BLaER1 treated with 17β-estradiol and CSF1 and Interleukin-3, amounts not matched to agents 10 nM and 100 nM (cell line): ENCODE measurements around the gene LRRC26.

ENCODE experiments used
- H3K27ac ChIP-seq, 11 experiments: shearing (Covaris generic); formaldehyde crosslinking; 2 replicates each; pipeline ENCODE4 v1.8.1; 2022
- H3K27me3 ChIP-seq, 11 experiments: shearing (Covaris generic); formaldehyde crosslinking; 2 replicates each; pipeline ENCODE4 v1.8.1; 2022
- H3K36me3 ChIP-seq, 11 experiments: shearing (Covaris generic); formaldehyde crosslinking; 2 replicates each; pipeline ENCODE4 v1.8.1; 2022
- H3K4me1 ChIP-seq, 10 experiments: shearing (Covaris generic); formaldehyde crosslinking; 2 replicates each; pipeline ENCODE4 v1.8.1; 2022
- H3K4me2 ChIP-seq, 11 experiments: shearing (Covaris generic); formaldehyde crosslinking; 2 replicates each; pipeline ENCODE4 v1.8.1; 2022
- H3K4me3 ChIP-seq, 10 experiments: shearing (Covaris generic); formaldehyde crosslinking; 2 replicates each; pipeline ENCODE4 v1.8.1; 2022
- H3K9ac ChIP-seq, 11 experiments: shearing (Covaris generic); formaldehyde crosslinking; 2 replicates each; pipeline ENCODE4 v1.8.1; 2022
- H3K9me3 ChIP-seq, 11 experiments: shearing (Covaris generic); formaldehyde crosslinking; replicated peaks in 1 of 11; 2 replicates each; pipeline ENCODE4 v1.8.1; 2022
- H4K20me1 ChIP-seq, 11 experiments: shearing (Covaris generic); formaldehyde crosslinking; 2 replicates each; pipeline ENCODE4 v1.8.1; 2022
- Cebpa-rat ChIP-seq, 11 experiments: shearing (Covaris generic); IDR thresholded peaks; 2 replicates each; pipeline ENCODE4 v1.8.1; 2022

Gene LRRC26

DNA sequence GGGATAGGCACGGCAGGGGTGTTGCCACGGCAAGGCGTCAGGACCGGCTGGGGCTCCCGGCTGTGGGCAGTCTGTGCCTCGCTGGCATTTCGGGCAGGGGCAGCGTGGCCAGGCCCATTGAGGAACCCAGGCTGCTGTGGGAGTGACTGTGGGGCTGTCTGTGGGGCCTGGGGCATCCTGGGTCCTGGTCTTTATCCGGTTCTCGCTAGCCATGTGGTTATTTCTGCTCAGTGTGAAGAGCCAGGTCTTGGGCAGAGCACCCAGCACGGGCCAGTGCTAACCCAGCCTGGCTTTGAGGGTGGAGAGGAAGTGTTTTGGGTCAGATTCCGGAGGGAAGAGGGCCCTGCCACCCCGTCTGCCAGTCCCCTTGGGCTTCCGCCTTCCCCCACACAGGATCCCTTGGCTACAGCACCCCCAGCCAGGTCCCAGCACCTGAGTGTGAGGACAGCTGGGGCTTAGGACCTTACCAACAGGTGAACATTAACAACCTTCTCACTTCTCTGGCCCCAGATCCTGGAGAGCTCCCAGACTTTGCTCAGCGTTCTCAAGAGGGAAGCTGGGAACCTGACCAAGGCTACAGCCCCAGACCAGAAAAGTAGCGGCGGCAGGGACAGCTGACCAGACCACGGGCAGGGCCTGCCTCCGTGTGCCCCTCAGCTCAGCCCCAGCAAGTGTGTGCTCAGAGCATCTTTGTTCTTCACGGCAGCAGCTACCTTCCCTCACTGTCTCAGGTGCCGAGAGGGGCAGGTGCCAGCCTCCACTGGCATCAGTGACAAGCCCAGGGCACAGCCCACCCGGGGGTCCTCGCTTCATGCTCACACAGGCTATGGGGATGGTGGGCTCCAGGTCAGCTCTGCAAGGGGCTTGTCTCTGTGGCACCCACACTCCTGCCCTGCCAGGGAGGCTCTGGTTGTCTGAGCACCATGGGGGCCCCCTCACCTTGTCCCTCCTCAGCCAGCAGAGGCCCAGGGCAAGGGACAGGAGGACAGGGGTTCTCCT is 19.7 kb upstream of the LRRC26 start:
- no peak for TF ChIP-seq Cebpa-rat (IDR thresholded peaks at IDR 0.05)
- peak overlapping the region; percentile 86 to 95 (median 93) for H3K9ac ChIP-seq
- H3K4me1 ChIP-seq, result peaks cover 48 to 79% (median 65%) of the 10 kb centered on the region in 10 experiments
- H3K27me3 ChIP-seq, result no peaks in the 10 kb centered on the region
- H3K4me2 ChIP-seq, result peak overlapping the region; percentile 92 to 100 (median 100)
- peaks cover 12 to 96% (median 85%) of the 10 kb centered on the region in 11 experiments; a peak in 21 of 22 replicates for H4K20me1 ChIP-seq
- no peaks in the 10 kb centered on the region for H3K9me3 ChIP-seq
- peak overlapping the region; percentile 82 to 94 (median 89); a peak in 21 of 22 replicates for H3K27ac ChIP-seq
- peak overlapping the region; percentile 83 to 99 (median 98) for H3K4me3 ChIP-seq
- peaks cover 32 to 76% (median 53%) of the 10 kb centered on the region in 11 experiments for H3K36me3 ChIP-seq

GRCh38 chr9:137188490-137189296 is 18.8 kb upstream of the LRRC26 start, which contains the start of the genes ANAPC2 and SSNA1:
ANAPC2 (minus strand) TSS chr9:137188560; CDS start chr9:137188532, 28 bp downstream.
SSNA1 (plus strand) TSS chr9:137188676; CDS start chr9:137188727, 51 bp downstream.
- TF ChIP-seq Cebpa-rat (IDR thresholded peaks at IDR 0.05), result no peak
- Histone ChIP-seq H3K36me3 (peaks cover 41 to 80% (median 62%) of the 10 kb centered on the region in 11 experiments), H3K4me1 (peaks cover 48 to 70% (median 60%) of the 10 kb centered on the region in 10 experiments)

GRCh38 chr9:137188086-137188489 is 18.2 kb upstream of the LRRC26 start:
- Histone ChIP-seq H3K36me3 (peaks cover 47 to 81% (median 68%) of the 10 kb centered on the region in 11 experiments), H3K9ac (peak overlapping the region; percentile 86 to 95 (median 93)), H3K4me2 (peak overlapping the region; percentile 93 to 100 (median 99)), H3K27ac (peak overlapping the region; percentile 82 to 94 (median 89)), H4K20me1 (peaks cover 12 to 93% (median 79%) of the 10 kb centered on the region in 11 experiments; a peak in 21 of 22 replicates), H3K4me1 (peaks cover 48 to 66% (median 59%) of the 10 kb centered on the region in 10 experiments), H3K9me3 (no peaks in the 10 kb centered on the region), H3K4me3 (peak overlapping the region; percentile 83 to 99 (median 98)), H3K27me3 (no peaks in the 10 kb centered on the region)
- no peak for TF ChIP-seq Cebpa-rat (IDR thresholded peaks at IDR 0.05)

More at GRCh38 chr9:137188490-137189296, 18.8 kb upstream of the LRRC26 start, which contains the start of the genes ANAPC2 and SSNA1:
- Histone ChIP-seq H3K4me2 (peak within 1 kb of the TSS; percentile 93 to 100 (median 100)), H3K27me3 (no peaks in the 10 kb centered on the region), H3K27ac (peak within 1 kb of the TSS; percentile 82 to 94 (median 89)), H3K9ac (peak within 1 kb of the TSS; percentile 86 to 95 (median 93)), H3K9me3 (no peaks in the 10 kb centered on the region), H3K4me3 (peak within 1 kb of the TSS; percentile 83 to 99 (median 98)), H4K20me1 (peaks cover 12 to 96% (median 83%) of the 10 kb centered on the region in 11 experiments; a peak in 21 of 22 replicates)

GRCh38 chr9:137187386-137187785 is 17.5 kb upstream of the LRRC26 start:
- H4K20me1 ChIP-seq, result peaks cover 12 to 93% (median 72%) of the 10 kb centered on the region in 11 experiments; a peak in 21 of 22 replicates
- H3K27ac ChIP-seq, result peak overlapping the region in 4 of 11 experiments; percentile 86 to 94 (median 92); a peak in 7 of 22 replicates
- peaks cover 54 to 81% (median 75%) of the 10 kb centered on the region in 11 experiments for H3K36me3 ChIP-seq

DNA sequence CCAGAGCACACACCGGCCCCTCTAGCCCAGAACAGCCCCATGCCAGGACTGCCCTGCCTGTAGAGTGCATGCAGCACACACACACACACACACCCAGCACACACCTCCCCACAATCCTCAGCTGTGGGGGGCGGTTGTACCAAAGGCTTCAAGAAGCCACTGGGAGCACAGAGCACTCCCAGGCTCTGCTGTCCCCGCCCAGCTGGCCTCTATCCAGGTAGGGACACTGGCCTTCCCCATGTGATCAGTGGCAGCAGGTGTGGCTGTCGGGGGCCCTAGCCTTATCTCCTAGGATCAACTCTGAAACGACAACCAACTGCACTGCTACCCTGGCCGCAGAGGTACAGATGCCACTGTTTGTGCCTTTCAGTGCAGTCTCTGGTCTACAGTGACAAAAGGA is 16.5 kb upstream of the LRRC26 start:
- no peaks in the 10 kb centered on the region for H3K27me3 ChIP-seq
- H4K20me1 ChIP-seq, result peaks cover 12 to 91% (median 68%) of the 10 kb centered on the region in 11 experiments; a peak in 21 of 22 replicates
- no peak for TF ChIP-seq Cebpa-rat (IDR thresholded peaks at IDR 0.05)
- H3K36me3 ChIP-seq, result peaks cover 63 to 81% (median 77%) of the 10 kb centered on the region in 11 experiments
- no peaks in the 10 kb centered on the region for H3K9me3 ChIP-seq
- H3K4me1 ChIP-seq, result peaks cover 42 to 49% (median 44%) of the 10 kb centered on the region in 10 experiments
- no peak overlapping the region for H3K27ac ChIP-seq
- H3K4me3 ChIP-seq, result peak overlapping the region in 8 of 10 experiments; percentile 83 to 99 (median 96); a peak in 10 of 20 replicates
- peak overlapping the region in 10 of 11 experiments; percentile 6 to 95 (median 92); a peak in 16 of 22 replicates for H3K9ac ChIP-seq
- H3K4me2 ChIP-seq, result peak overlapping the region; percentile 93 to 100 (median 99)

More at GRCh38 chr9:137187386-137187785, 17.5 kb upstream of the LRRC26 start:
- Histone ChIP-seq H3K9ac (peak overlapping the region; percentile 86 to 95 (median 93)), H3K9me3 (no peaks in the 10 kb centered on the region), H3K4me2 (peak overlapping the region; percentile 93 to 100 (median 99)), H3K27me3 (no peaks in the 10 kb centered on the region), H3K4me1 (peaks cover 47 to 59% (median 53%) of the 10 kb centered on the region in 10 experiments), H3K4me3 (peak overlapping the region; percentile 83 to 99 (median 98))
- TF ChIP-seq Cebpa-rat (IDR thresholded peaks at IDR 0.05), result no peak

GRCh38 chr9:137185921-137186320 is 16.1 kb upstream of the LRRC26 start:
- H3K4me1 ChIP-seq, result peaks cover 38 to 45% (median 39%) of the 10 kb centered on the region in 10 experiments
- H3K4me2 ChIP-seq, result peak overlapping the region; percentile 93 to 100 (median 99); a peak in 21 of 22 replicates
- H3K27ac ChIP-seq, result no peak overlapping the region
- no peaks in the 10 kb centered on the region for H3K9me3 ChIP-seq
- H4K20me1 ChIP-seq, result peaks cover 11 to 91% (median 63%) of the 10 kb centered on the region in 11 experiments; a peak in 21 of 22 replicates
- H3K4me3 ChIP-seq, result peak overlapping the region in 2 of 10 experiments; percentile 84 to 94; a peak in 1 of 20 replicates
- peak overlapping the region in 9 of 11 experiments; percentile 6 to 95 (median 29); a peak in 9 of 22 replicates for H3K9ac ChIP-seq
- peaks cover 64 to 81% (median 77%) of the 10 kb centered on the region in 11 experiments for H3K36me3 ChIP-seq
- TF ChIP-seq Cebpa-rat (IDR thresholded peaks at IDR 0.05), result no peak
- H3K27me3 ChIP-seq, result no peaks in the 10 kb centered on the region

GRCh38 chr9:137184881-137185660 is 15.2 kb upstream of the LRRC26 start:
- no peaks in the 10 kb centered on the region for H3K27me3 ChIP-seq
- H3K9ac ChIP-seq, result peak overlapping the region in 4 of 11 experiments; percentile 10 to 29 (median 16); a peak in 2 of 22 replicates
- H3K4me3 ChIP-seq, result no peak overlapping the region
- H3K9me3 ChIP-seq, result no peaks in the 10 kb centered on the region
- TF ChIP-seq Cebpa-rat (IDR thresholded peaks at IDR 0.05), result no peak
- H3K4me2 ChIP-seq, result 0 out of 22 replicates have a peak overlapping the region, but pooled peaks of 1 of the 11 experiments have one; percentile 100
- peaks cover 29 to 36% (median 31%) of the 10 kb centered on the region in 10 experiments for H3K4me1 ChIP-seq
- peaks cover 66 to 81% (median 77%) of the 10 kb centered on the region in 11 experiments for H3K36me3 ChIP-seq
- peaks cover 10 to 91% (median 54%) of the 10 kb centered on the region in 11 experiments; a peak in 21 of 22 replicates for H4K20me1 ChIP-seq
- no peak overlapping the region for H3K27ac ChIP-seq
